CD4-positive, alpha-beta T cell treated with Interleukin-15 for 1 hour (primary cell): ENCODE results near the gene CD59.
"Not testable (repeated sequence)": the region's sequence is repeated elsewhere in the genome, so short reads cannot be mapped to it uniquely, and the experiment has no call there.

Source experiments
- DNase-seq: peaks from one replicate; pipeline ENCODE4 v3.0.0-alpha.2; 2020

CD59 gene

GRCh38 chr11:33692013-33692504 lies 44.2 kb downstream of the CD59 start:
- no peak for DNase-seq

GRCh38 chr11:33691066-33691864 lies 45.0 kb downstream of the CD59 start:
- DNase-seq: no peak

GRCh38 chr11:33690290-33691065 lies 45.7 kb downstream of the CD59 start:
- no peak for DNase-seq

GRCh38 chr11:33689501-33689900 lies 46.7 kb downstream of the CD59 start:
- no peak for DNase-seq

GRCh38 chr11:33689085-33689484 lies 47.1 kb downstream of the CD59 start:
- DNase-seq: no peak

- no peak for DNase-seq
Measured at GRCh38 chr11:33687733-33688479, 48.3 kb downstream of the CD59 start.

GRCh38 chr11:33685082-33685481 lies 51.1 kb downstream of the CD59 start:
- no peak for DNase-seq

GRCh38 chr11:33684003-33684706 lies 52.1 kb downstream of the CD59 start:
- no peak for DNase-seq

- no peak for DNase-seq
Measured at GRCh38 chr11:33682446-33682845, 53.8 kb downstream of the CD59 start.

GRCh38 chr11:33682019-33682418 lies 54.2 kb downstream of the CD59 start:
- DNase-seq: no peak

- not testable (repeated sequence) for DNase-seq
Measured at GRCh38 chr11:33678616-33679015, 57.6 kb downstream of the CD59 start.

GRCh38 chr11:33674035-33674814 lies 62.0 kb downstream of the CD59 start:
- DNase-seq: no peak

- DNase-seq: no peak
Measured at GRCh38 chr11:33672273-33672672, 64.0 kb downstream of the CD59 start.

- no peak for DNase-seq
Measured at GRCh38 chr11:33670250-33671011, 65.8 kb downstream of the CD59 start.

- DNase-seq: no peak
Measured at GRCh38 chr11:33669598-33670249, 66.5 kb downstream of the CD59 start.

GRCh38 chr11:33668951-33669596 lies 67.1 kb downstream of the CD59 start:
- DNase-seq: no peak

GRCh38 chr11:33668468-33668825 lies 67.8 kb downstream of the CD59 start:
- DNase-seq: no peak

- DNase-seq: no peak
Measured at GRCh38 chr11:33667819-33668467, 68.3 kb downstream of the CD59 start.

GRCh38 chr11:33665350-33666106 lies 70.7 kb downstream of the CD59 start:
- DNase-seq: no peak
